ENCODE results near the gene CHCHD1. TPM values are rescaled to one million over a fixed set of nuclear protein-coding genes. Genes with fewer than 3 reads are reported as not detected.

The CHCHD1 gene
- polyA plus RNA-seq, 2 of the 4 experiments (the other 2 are of a cell fraction): 75.4 to 80.6 TPM

GRCh38 chr10:73772281-73773151 is 9.3 kb upstream of the CHCHD1 start (continued):
- TF ChIP-seq RAD21 (conservative IDR thresholded peaks at IDR 0.05 in 1 of 2, IDR thresholded peaks at IDR 0.05 in 1 of 2) (0 out of 5 replicates have a peak, but pooled peaks of 1 of the 2 experiments have one; percentile 22), CTCF (IDR thresholded peaks at IDR 0.05) (no peak; the same call in 2 of the 3 replicates), RNF2 (IDR thresholded peaks at IDR 0.05; ENCODE audit: borderline replicate concordance, low read depth) (no peak), ELK1 (IDR thresholded peaks at IDR 0.05; ENCODE audit: low read depth, low read length) (no peak), NFE2L2 (conservative IDR thresholded peaks at IDR 0.05; ENCODE audit: low read length) (no peak), TFCP2L1 (CRISPR knock-in tag; IDR thresholded peaks at IDR 0.05) (no peak; the same call in 1 of the 2 replicates), BHLHE40 (IDR thresholded peaks at IDR 0.05; ENCODE audit: low read depth, low read length) (no peak), EP300 (IDR thresholded peaks at IDR 0.05) (no peak), HES2 (IDR thresholded peaks at IDR 0.05) (no peak), PBX3 (IDR thresholded peaks at IDR 0.05) (peak; percentile 47; the same call in 1 of the 2 replicates), HMGXB4 (CRISPR knock-in tag; IDR thresholded peaks at IDR 0.05; ENCODE audit: borderline replicate concordance) (no peak), ZNF302 (CRISPR knock-in tag; IDR thresholded peaks at IDR 0.05) (no peak), FOSL2 (IDR thresholded peaks at IDR 0.05) (no peak), FOSL2 (CRISPR knock-in tag; IDR thresholded peaks at IDR 0.05) (no peak), ESRRA (IDR thresholded peaks at IDR 0.05; ENCODE audit: borderline replicate concordance, low read length) (no peak), PHF8 (IDR thresholded peaks at IDR 0.05; ENCODE audit: borderline replicate concordance, low read depth) (peak; percentile 80), RARB (CRISPR knock-in tag; IDR thresholded peaks at IDR 0.05) (peak; percentile 55; the same call in 1 of the 2 replicates), GATA3 (IDR thresholded peaks at IDR 0.05; ENCODE audit: borderline replicate concordance) (no peak; the same call in 1 of the 2 replicates), ZSCAN20 (CRISPR knock-in tag; IDR thresholded peaks at IDR 0.05) (no peak), HOXB5 (CRISPR knock-in tag; IDR thresholded peaks at IDR 0.05) (no peak), ZC3H11A (IDR thresholded peaks at IDR 0.05) (no peak), CHD2 (IDR thresholded peaks at IDR 0.05; ENCODE audit: low read length, partially characterized antibody) (no peak), KDM5A (IDR thresholded peaks at IDR 0.05) (no peak), CBX8 (IDR thresholded peaks at IDR 0.05) (no peak), NPAS2 (CRISPR knock-in tag; IDR thresholded peaks at IDR 0.05; ENCODE audit: borderline replicate concordance) (no peak), TP53 (CRISPR knock-in tag; IDR thresholded peaks at IDR 0.05) (no peak), HOXB13 (CRISPR knock-in tag; IDR thresholded peaks at IDR 0.05; ENCODE audit: low read depth) (no peak), SREBF2 (IDR thresholded peaks at IDR 0.05) (no peak), JUN (IDR thresholded peaks at IDR 0.05) (peak; percentile 83 to 91; a peak in 4 of 5 replicates), E2F6 (IDR thresholded peaks at IDR 0.05; ENCODE audit: borderline replicate concordance, low read depth) (peak; percentile 63; the same call in 1 of the 2 replicates), CBX2 (IDR thresholded peaks at IDR 0.05; ENCODE audit: borderline replicate concordance, low read depth) (no peak), HDAC2 (IDR thresholded peaks at IDR 0.05) (no peak), SMC3 (IDR thresholded peaks at IDR 0.05) (no peak), NR3C1 (IDR thresholded peaks at IDR 0.05) (no peak)

All from A549 (cell line).